HCT116 (cell line): ENCODE measurements around the gene RXRA. TPM values are rescaled to one million over a fixed set of nuclear protein-coding genes. Genes with fewer than 3 reads are reported as not detected.

ENCODE experiments used
- ATAC-seq: fragments of 200-7000 bp; cut with Tn5 transposase; 2 replicates; pipeline ENCODE4 v1.9.1; 2020; ENCODE audit warnings: mild to moderate bottlenecking, moderate library complexity
- BruUV-seq: library from RNA; stranded (reverse); fragments of 400-500 nt; replicated peaks from 2 replicates; lab custom pipeline; 2021; lab: Mats Ljungman, UMichigan
- CTCF ChIA-PET: fragments of 300-600 bp; sonication (Branson Sonifier 250); formaldehyde crosslinking; loops from one replicate; lab custom pipeline; 2021; ENCODE audit warnings: antibody characterized with exemption; lab: Charles Lee
- POLR2A ChIA-PET: fragments of 300-600, 350-600 bp; sonication (Branson Sonifier 250); formaldehyde crosslinking; loops from one replicate; lab custom pipeline; 2021; ENCODE audit warnings: antibody characterized with exemption; lab: Charles Lee
- RAD21 ChIA-PET, 2 experiments: fragments of 300-600 bp; sonication (Branson Sonifier 250); formaldehyde crosslinking; loops; one replicate each; lab custom pipeline; 2023; ENCODE audit warnings: low total read pairs in 2 of 2; ENCODE audit not compliant: uncharacterized antibody in 2 of 2, unreplicated experiment in 2 of 2, low non-redundant PET in 1 of 2; lab: Charles Lee
- DNase-seq: peaks from one replicate; pipeline ENCODE4 v3.0.0-alpha.2; 2010; ENCODE audit warnings: low read depth, low spot score
- H2AFZ ChIP-seq: fragments of 200-600 bp; shearing (Covaris generic), sonication (generic); 2 replicates; pipeline ENCODE4 v1.6.1; 2017; ENCODE audit warnings: low read depth, mixed run types, mixed read lengths, antibody characterized with exemption, low read length; ENCODE audit not compliant: poor library complexity, severe bottlenecking
- H3K27ac ChIP-seq: 2 replicates; pipeline ENCODE4 v1.5.1; 2012; ENCODE audit warnings: low read depth, low read length
- H3K27me3 ChIP-seq: fragments of 200-600 bp; sonication (generic); 2 replicates; pipeline ENCODE4 v1.6.1; 2016; ENCODE audit warnings: mixed run types, low read length, mixed read lengths; ENCODE audit not compliant: insufficient read depth
- H3K36me3 ChIP-seq, 2 experiments: fragments of 200-500 bp in 1 of 2; fragments of 200-600 bp in 1 of 2; sonication (Bioruptor generic) in 1 of 2; sonication (generic) in 1 of 2; 2 replicates each; pipeline versions ENCODE4 v1.5.1 to v1.6.1; 2014 to 2016; ENCODE audit warnings: low read length in 2 of 2, inconsistent platforms in 1 of 2, mixed read lengths in 1 of 2, mixed run types in 1 of 2; ENCODE audit not compliant: insufficient read depth in 2 of 2, control insufficient read depth in 1 of 2
- H3K4me1 ChIP-seq, 2 experiments: fragments of 200-600 bp in 1 of 2; sonication (generic) in 1 of 2; 2 replicates each; pipeline versions ENCODE4 v1.5.1 to v1.6.1; 2012 to 2017; ENCODE audit warnings: low read length in 2 of 2, inconsistent platforms in 1 of 2, mild to moderate bottlenecking in 1 of 2, mixed read lengths in 1 of 2, mixed run types in 1 of 2, moderate library complexity in 1 of 2; ENCODE audit not compliant: insufficient read depth in 2 of 2, control insufficient read depth in 1 of 2
- H3K4me2 ChIP-seq: fragments of 200-600 bp; sonication (generic); 2 replicates; pipeline ENCODE4 v1.6.1; 2017; ENCODE audit warnings: mixed run types, low read length, mixed read lengths
- H3K4me3 ChIP-seq, 2 experiments: fragments of 200-600 bp in 1 of 2; sonication (generic) in 1 of 2; replicated peaks in 1 of 2; 2 replicates each; pipeline ENCODE4 v1.5.1; 2011 to 2016; ENCODE audit warnings: low read length in 2 of 2, control low read depth in 1 of 2, low read depth in 1 of 2, mild to moderate bottlenecking in 1 of 2, mixed read lengths in 1 of 2, mixed run types in 1 of 2
- H3K79me2 ChIP-seq: fragments of 200-600 bp; sonication (generic); 2 replicates; pipeline ENCODE4 v1.6.1; 2017; ENCODE audit warnings: mild to moderate bottlenecking, mixed run types, low read length, moderate library complexity, mixed read lengths; ENCODE audit not compliant: insufficient read depth
- H3K9ac ChIP-seq: fragments of 200-600 bp; sonication (generic); 2 replicates; pipeline ENCODE4 v1.6.1; 2016; ENCODE audit warnings: low read length, mixed read lengths
- H3K9me2 ChIP-seq: fragments of 200-600 bp; sonication (generic), shearing (Covaris generic); 2 replicates; pipeline ENCODE4 v1.6.1; 2017; ENCODE audit warnings: mixed run types, mild to moderate bottlenecking, moderate library complexity; ENCODE audit not compliant: insufficient read depth
- H3K9me3 ChIP-seq, 2 experiments: fragments of 200-500 bp in 1 of 2; fragments of 200-600 bp in 1 of 2; sonication (Bioruptor generic) in 1 of 2; sonication (generic) in 1 of 2; 2 replicates each; pipeline ENCODE4 v1.6.1; 2014 to 2017; ENCODE audit warnings: low read length in 2 of 2, mixed read lengths in 2 of 2, inconsistent platforms in 1 of 2, low read depth in 1 of 2, mild to moderate bottlenecking in 1 of 2, mixed run types in 1 of 2, moderate library complexity in 1 of 2; ENCODE audit not compliant: control insufficient read depth in 1 of 2, insufficient read depth in 1 of 2
- H4K20me1 ChIP-seq: fragments of 200-600 bp; sonication (generic), shearing (Covaris generic); 2 replicates; pipeline ENCODE4 v1.6.1; 2017; ENCODE audit warnings: mixed run types, mild to moderate bottlenecking, moderate library complexity; ENCODE audit not compliant: insufficient read depth
- CBX3 ChIP-seq: IDR thresholded peaks from 2 replicates; pipeline ENCODE4 v1.6.1; 2012; ENCODE audit warnings: low read depth
- ELF1 ChIP-seq: IDR thresholded peaks from 2 replicates; pipeline ENCODE4 v1.6.1; 2012; ENCODE audit warnings: low read depth, borderline replicate concordance
- EZH2phosphoT487 ChIP-seq: fragments of 200-600 bp; IDR thresholded peaks from 2 replicates; pipeline ENCODE4 v1.6.1; 2018; ENCODE audit warnings: antibody characterized with exemption, borderline replicate concordance
- FOSL1 ChIP-seq: IDR thresholded peaks from 2 replicates; pipeline ENCODE4 v1.6.1; 2012; ENCODE audit warnings: low read depth
- POLR2A ChIP-seq: IDR thresholded peaks from 2 replicates; pipeline ENCODE4 v1.7.0; 2011; ENCODE audit warnings: borderline replicate concordance; ENCODE audit not compliant: insufficient read depth, insufficient read length; ENCODE audit errors: extremely low read depth
- POLR2AphosphoS5 ChIP-seq: IDR thresholded peaks from 2 replicates; pipeline ENCODE4 v1.6.1; 2011; ENCODE audit warnings: mild to moderate bottlenecking, low read depth, low read length, moderate library complexity
- SIN3A ChIP-seq: IDR thresholded peaks from 2 replicates; pipeline ENCODE4 v1.6.1; 2012; ENCODE audit warnings: low read depth
- SP1 ChIP-seq: IDR thresholded peaks from 2 replicates; pipeline ENCODE4 v1.6.1; 2012; ENCODE audit warnings: low read depth
- ZBTB33 ChIP-seq: IDR thresholded peaks from 2 replicates; pipeline ENCODE4 v1.6.1; 2011; ENCODE audit warnings: mild to moderate bottlenecking, low read length, moderate library complexity; ENCODE audit not compliant: insufficient replicate concordance; ENCODE audit errors: extremely low read depth
- intact Hi-C: fragments of 100-400 bp; cut with micrococcal nuclease; formaldehyde crosslinking; loops from 2 replicates; pipeline ENCODE4 v1.10.0; 2022
- total RNA-seq: library from RNA; stranded (reverse); gene quantifications from one replicate; pipeline ENCODE4 v1.2.1, GENCODE V29; 2021; ENCODE audit not compliant: unreplicated experiment

RXRA gene
- total RNA-seq, 1 experiment from 2014 or later, result 43.9 TPM

- BruUV-seq, result no TSS peak
- H4K20me1 ChIP-seq, result no peaks in the 10 kb centered on the region
- ATAC-seq, result no peak
Observed at GRCh38 chr9:134347996-134348395, 21.7 kb downstream of the RXRA start.

More at GRCh38 chr9:134347996-134348395, 21.7 kb downstream of the RXRA start:
- Histone ChIP-seq H3K4me1 (no peaks in the 10 kb centered on the region), H3K9me2 (no peaks in the 10 kb centered on the region), H3K79me2 (peaks cover 81% of the 10 kb centered on the region), H3K9me3 (no peaks in the 10 kb centered on the region), H3K9ac (no peak overlapping the region), H3K4me2 (no peak overlapping the region), H3K4me3 (no peak overlapping the region), H2AFZ (no peak overlapping the region), H3K27ac (no peak overlapping the region), H3K36me3 (no peaks in the 10 kb centered on the region), H3K27me3 (no peaks in the 10 kb centered on the region)
- intact Hi-C loops, result no loop called here
- RAD21 ChIA-PET, result no interaction called here
- no peak for DNase-seq
- TF ChIP-seq SP1 (no peak), SIN3A (no peak), POLR2A (no peak), ELF1 (no peak), EZH2phosphoT487 (no peak), FOSL1 (no peak), CBX3 (no peak), POLR2AphosphoS5 (no peak), ZBTB33 (no peak)
- POLR2A ChIA-PET, result no interaction called here
- CTCF ChIA-PET, result no interaction called here
